SK-N-SH (cell line): ENCODE measurements around the gene NCAM1.

Source experiments
- EZH2phosphoT487 ChIP-seq: fragments of 200-600 bp; sonication (generic); IDR thresholded peaks from 2 replicates; pipeline ENCODE4 v1.6.1; 2017; ENCODE audit warnings: low read depth, mixed run types, mild to moderate bottlenecking, antibody characterized with exemption, moderate library complexity, borderline replicate concordance
- GABPA ChIP-seq: IDR thresholded peaks from 2 replicates; pipeline ENCODE4 v1.4.0; 2012; ENCODE audit warnings: low read depth, mild to moderate bottlenecking
- POLR2AphosphoS5 ChIP-seq: IDR thresholded peaks from 2 replicates; pipeline ENCODE4 v1.6.1; 2012; ENCODE audit warnings: low read depth, low read length
- YY1 ChIP-seq: IDR thresholded peaks from 2 replicates; pipeline ENCODE4 v1.4.0; 2012; ENCODE audit warnings: low read depth, mild to moderate bottlenecking
- TF ChIP-seq, protein P1 (sequence below): IDR thresholded peaks from 2 replicates; pipeline ENCODE4 v1.6.1; 2012; ENCODE audit warnings: mild to moderate bottlenecking, low read depth, low read length, moderate library complexity
- TF ChIP-seq, protein P2 (sequence below): fragments of 200-600 bp; sonication (generic); IDR thresholded peaks from 2 replicates; pipeline ENCODE4 v1.6.1; 2017; ENCODE audit warnings: antibody characterized with exemption, mild to moderate bottlenecking, moderate library complexity
- TF ChIP-seq, protein P3 (sequence below): fragments of 150-350 bp; IDR thresholded peaks from 2 replicates; pipeline ENCODE4 v1.6.1; 2017; ENCODE audit warnings: antibody characterized with exemption, low read length, low read depth, borderline replicate concordance

DNA sequence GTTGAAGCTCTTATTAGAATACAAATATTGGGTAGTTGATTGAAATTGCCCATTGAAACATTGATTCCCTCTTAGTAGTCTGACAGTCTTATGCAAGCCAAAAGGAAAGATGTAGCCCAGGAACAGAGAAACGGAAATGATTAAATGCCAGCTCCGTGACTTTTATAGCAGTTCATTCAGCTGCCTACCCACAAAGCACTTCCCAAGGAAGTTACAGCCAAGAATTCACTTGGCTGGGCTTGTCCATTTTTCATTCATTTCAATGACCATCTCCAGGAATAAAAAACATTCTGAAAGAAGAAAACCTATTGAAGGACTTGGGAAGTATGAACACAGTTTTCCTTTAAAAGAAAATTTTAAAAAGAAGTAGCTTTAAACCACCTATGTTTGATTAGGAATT, 62.0 kb downstream of the NCAM1 start:
- TF ChIP-seq, protein P1, sequence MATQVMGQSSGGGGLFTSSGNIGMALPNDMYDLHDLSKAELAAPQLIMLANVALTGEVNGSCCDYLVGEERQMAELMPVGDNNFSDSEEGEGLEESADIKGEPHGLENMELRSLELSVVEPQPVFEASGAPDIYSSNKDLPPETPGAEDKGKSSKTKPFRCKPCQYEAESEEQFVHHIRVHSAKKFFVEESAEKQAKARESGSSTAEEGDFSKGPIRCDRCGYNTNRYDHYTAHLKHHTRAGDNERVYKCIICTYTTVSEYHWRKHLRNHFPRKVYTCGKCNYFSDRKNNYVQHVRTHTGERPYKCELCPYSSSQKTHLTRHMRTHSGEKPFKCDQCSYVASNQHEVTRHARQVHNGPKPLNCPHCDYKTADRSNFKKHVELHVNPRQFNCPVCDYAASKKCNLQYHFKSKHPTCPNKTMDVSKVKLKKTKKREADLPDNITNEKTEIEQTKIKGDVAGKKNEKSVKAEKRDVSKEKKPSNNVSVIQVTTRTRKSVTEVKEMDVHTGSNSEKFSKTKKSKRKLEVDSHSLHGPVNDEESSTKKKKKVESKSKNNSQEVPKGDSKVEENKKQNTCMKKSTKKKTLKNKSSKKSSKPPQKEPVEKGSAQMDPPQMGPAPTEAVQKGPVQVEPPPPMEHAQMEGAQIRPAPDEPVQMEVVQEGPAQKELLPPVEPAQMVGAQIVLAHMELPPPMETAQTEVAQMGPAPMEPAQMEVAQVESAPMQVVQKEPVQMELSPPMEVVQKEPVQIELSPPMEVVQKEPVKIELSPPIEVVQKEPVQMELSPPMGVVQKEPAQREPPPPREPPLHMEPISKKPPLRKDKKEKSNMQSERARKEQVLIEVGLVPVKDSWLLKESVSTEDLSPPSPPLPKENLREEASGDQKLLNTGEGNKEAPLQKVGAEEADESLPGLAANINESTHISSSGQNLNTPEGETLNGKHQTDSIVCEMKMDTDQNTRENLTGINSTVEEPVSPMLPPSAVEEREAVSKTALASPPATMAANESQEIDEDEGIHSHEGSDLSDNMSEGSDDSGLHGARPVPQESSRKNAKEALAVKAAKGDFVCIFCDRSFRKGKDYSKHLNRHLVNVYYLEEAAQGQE = no peak
- TF ChIP-seq EZH2phosphoT487 (no peak), YY1 (no peak), GABPA (no peak), POLR2AphosphoS5 (no peak)
- TF ChIP-seq, protein P2, sequence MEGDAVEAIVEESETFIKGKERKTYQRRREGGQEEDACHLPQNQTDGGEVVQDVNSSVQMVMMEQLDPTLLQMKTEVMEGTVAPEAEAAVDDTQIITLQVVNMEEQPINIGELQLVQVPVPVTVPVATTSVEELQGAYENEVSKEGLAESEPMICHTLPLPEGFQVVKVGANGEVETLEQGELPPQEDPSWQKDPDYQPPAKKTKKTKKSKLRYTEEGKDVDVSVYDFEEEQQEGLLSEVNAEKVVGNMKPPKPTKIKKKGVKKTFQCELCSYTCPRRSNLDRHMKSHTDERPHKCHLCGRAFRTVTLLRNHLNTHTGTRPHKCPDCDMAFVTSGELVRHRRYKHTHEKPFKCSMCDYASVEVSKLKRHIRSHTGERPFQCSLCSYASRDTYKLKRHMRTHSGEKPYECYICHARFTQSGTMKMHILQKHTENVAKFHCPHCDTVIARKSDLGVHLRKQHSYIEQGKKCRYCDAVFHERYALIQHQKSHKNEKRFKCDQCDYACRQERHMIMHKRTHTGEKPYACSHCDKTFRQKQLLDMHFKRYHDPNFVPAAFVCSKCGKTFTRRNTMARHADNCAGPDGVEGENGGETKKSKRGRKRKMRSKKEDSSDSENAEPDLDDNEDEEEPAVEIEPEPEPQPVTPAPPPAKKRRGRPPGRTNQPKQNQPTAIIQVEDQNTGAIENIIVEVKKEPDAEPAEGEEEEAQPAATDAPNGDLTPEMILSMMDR = no peak
- TF ChIP-seq, protein P3, sequence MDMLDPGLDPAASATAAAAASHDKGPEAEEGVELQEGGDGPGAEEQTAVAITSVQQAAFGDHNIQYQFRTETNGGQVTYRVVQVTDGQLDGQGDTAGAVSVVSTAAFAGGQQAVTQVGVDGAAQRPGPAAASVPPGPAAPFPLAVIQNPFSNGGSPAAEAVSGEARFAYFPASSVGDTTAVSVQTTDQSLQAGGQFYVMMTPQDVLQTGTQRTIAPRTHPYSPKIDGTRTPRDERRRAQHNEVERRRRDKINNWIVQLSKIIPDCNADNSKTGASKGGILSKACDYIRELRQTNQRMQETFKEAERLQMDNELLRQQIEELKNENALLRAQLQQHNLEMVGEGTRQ = no peak
